ENCODE measurements around the gene GALR2. TPM values are rescaled to one million over a fixed set of nuclear protein-coding genes. Genes with fewer than 3 reads are reported as not detected.

Gene GALR2
- polyA plus RNA-seq, 2 of the 4 experiments (the other 2 are of a cell fraction), result 0.32 to 0.44 TPM

- WGBS (ENCODE audit: missing lambda C conversion rate), result 64% methylated on average over 6 of the region's 9 CpGs
- CTCF ChIA-PET, result interaction anchor here (0.8 to 38.7 kb wide), 18 partner anchors 8 to 274 kb away, joined by 3 to 755 read pairs (median 4); partner anchors contain the start of genes FOXJ1 and MRPL38
These were observed 49.4 kb downstream of the GALR2 start for GRCh38 chr17:76123749-76124581.

GRCh38 chr17:76124582-76125390, 50.2 kb downstream of the GALR2 start:
- TF ChIP-seq RAD21 (conservative IDR thresholded peaks at IDR 0.05 in 1 of 2, IDR thresholded peaks at IDR 0.05 in 1 of 2) (0 out of 5 replicates have a peak, but pooled peaks of 1 of the 2 experiments have one; percentile 2), E2F6 (IDR thresholded peaks at IDR 0.05; ENCODE audit: borderline replicate concordance, low read depth) (no peak), HOXB5 (CRISPR knock-in tag; IDR thresholded peaks at IDR 0.05) (no peak)
- ChIA-PET POLR2A (no interaction called here), CTCF (interaction anchor here (0.6 to 38.7 kb wide), 12 partner anchors 9 to 276 kb away, joined by 3 to 755 read pairs (median 6); partner anchors contain the start of genes FOXJ1 and MRPL38)
- Histone ChIP-seq H3K9me3 (no peaks in the 10 kb centered on the region), H3K4me2 (no peak overlapping the region), H3K4me1 (peaks cover 8% of the 10 kb centered on the region), H3K27ac (no peak overlapping the region), H3K4me3 (no peak overlapping the region)
- peak; percentile 59 to 69 for ATAC-seq
- 78% methylated on average over 20 of the region's 22 CpGs for WGBS (ENCODE audit: missing lambda C conversion rate)
- DNase-seq (ENCODE audit: low read depth in 1 of 2, low spot score in 1 of 2), result peak; percentile 66 to 76
- FAIRE-seq, result no peak

More at GRCh38 chr17:76123749-76124581, 49.4 kb downstream of the GALR2 start:
- FAIRE-seq (no peak), DNase-seq (ENCODE audit: low read depth in 1 of 2, low spot score in 1 of 2) (no peak), ATAC-seq (no peak)
- TF ChIP-seq CEBPB (IDR thresholded peaks at IDR 0.05) (no peak), RARB (CRISPR knock-in tag; IDR thresholded peaks at IDR 0.05) (no peak), FOXS1 (CRISPR knock-in tag; IDR thresholded peaks at IDR 0.05) (no peak), MAFK (IDR thresholded peaks at IDR 0.05; ENCODE audit: partially characterized antibody) (no peak), SREBF2 (IDR thresholded peaks at IDR 0.05) (no peak), FOSL2 (IDR thresholded peaks at IDR 0.05) (no peak), FOSL2 (CRISPR knock-in tag; IDR thresholded peaks at IDR 0.05) (no peak), EHMT2 (IDR thresholded peaks at IDR 0.05; ENCODE audit: low read depth) (no peak), PBX3 (IDR thresholded peaks at IDR 0.05) (no peak), NPAS2 (CRISPR knock-in tag; IDR thresholded peaks at IDR 0.05; ENCODE audit: borderline replicate concordance) (no peak), HDAC2 (IDR thresholded peaks at IDR 0.05) (no peak), ESRRA (IDR thresholded peaks at IDR 0.05; ENCODE audit: borderline replicate concordance, low read length) (no peak), KDM1A (IDR thresholded peaks at IDR 0.05; ENCODE audit: low read depth) (no peak), ZSCAN20 (CRISPR knock-in tag; IDR thresholded peaks at IDR 0.05) (no peak), HEYL (CRISPR knock-in tag; IDR thresholded peaks at IDR 0.05) (no peak)
- H3K4me2 ChIP-seq, result no peak overlapping the region
- no peak overlapping the region for H3K27ac ChIP-seq
- H3K4me3 ChIP-seq, result no peak overlapping the region
- no peaks in the 10 kb centered on the region for H3K9me3 ChIP-seq
- H3K4me1 ChIP-seq, result peaks cover 8% of the 10 kb centered on the region
- POLR2A ChIA-PET, result no interaction called here

- CTCF ChIA-PET, result interaction anchor here (0.6 to 38.7 kb wide), 9 partner anchors 9 to 275 kb away, joined by 3 to 755 read pairs (median 20); partner anchors contain the start of gene FOXJ1
- WGBS (ENCODE audit: missing lambda C conversion rate), result 49% methylated on average over 5 of the region's 5 CpGs
- no peak for FAIRE-seq
These were observed 50.8 kb downstream of the GALR2 start for GRCh38 chr17:76125391-76125675.

More at GRCh38 chr17:76125391-76125675, 50.8 kb downstream of the GALR2 start:
- ATAC-seq, result no peak
- no peak overlapping the region for H3K27ac ChIP-seq
- no peak for DNase-seq (ENCODE audit: low read depth in 1 of 2, low spot score in 1 of 2)
- no peak overlapping the region for H3K4me3 ChIP-seq
- H3K4me1 ChIP-seq, result peaks cover 8% of the 10 kb centered on the region
- TF ChIP-seq CBX8 (IDR thresholded peaks at IDR 0.05) (no peak), PBX3 (IDR thresholded peaks at IDR 0.05) (no peak), CTCF (IDR thresholded peaks at IDR 0.05) (no peak), ZSCAN20 (CRISPR knock-in tag; IDR thresholded peaks at IDR 0.05) (no peak), CHD2 (IDR thresholded peaks at IDR 0.05; ENCODE audit: low read length, partially characterized antibody) (no peak), EP300 (IDR thresholded peaks at IDR 0.05) (no peak), KDM1A (IDR thresholded peaks at IDR 0.05; ENCODE audit: low read depth) (no peak), ZFP36 (IDR thresholded peaks at IDR 0.05; ENCODE audit: borderline replicate concordance, partially characterized antibody) (no peak), MAFK (IDR thresholded peaks at IDR 0.05; ENCODE audit: partially characterized antibody) (no peak), NPAS2 (CRISPR knock-in tag; IDR thresholded peaks at IDR 0.05; ENCODE audit: borderline replicate concordance) (no peak), POLR2AphosphoS2 (conservative IDR thresholded peaks at IDR 0.05; ENCODE audit: low read length) (no peak)
- H3K4me2 ChIP-seq, result no peak overlapping the region
- POLR2A ChIA-PET, result no interaction called here
- no peaks in the 10 kb centered on the region for H3K9me3 ChIP-seq

Data from A549 (cell line).